Memory B cell (primary cell): ENCODE measurements around the gene CDC42EP1.

Source experiments
- ATAC-seq: fragments of 150-1000 bp; cut with Tn5 transposase; 2 replicates; pipeline ENCODE4 v1.10.0; 2021; ENCODE audit warnings: low read depth, mild to moderate bottlenecking, moderate library complexity
- DNase-seq, 2 donors: peaks; one replicate each; pipeline ENCODE4 v3.0.0; 2022; ENCODE audit warnings: low spot score in 2 of 2
- H3K27ac Mint-ChIP-seq: one replicate; pipeline ENCODE4 v1.8.0; 2022; ENCODE audit warnings: mild to moderate bottlenecking, moderate library complexity, mixed read lengths
- H3K27me3 Mint-ChIP-seq: one replicate; pipeline ENCODE4 v1.8.0; 2022; ENCODE audit warnings: mixed read lengths
- H3K36me3 Mint-ChIP-seq: one replicate; pipeline ENCODE4 v1.8.0; 2022; ENCODE audit warnings: mild to moderate bottlenecking, mixed read lengths
- H3K4me1 Mint-ChIP-seq: one replicate; pipeline ENCODE4 v1.8.0; 2022; ENCODE audit warnings: mixed read lengths
- H3K4me3 Mint-ChIP-seq: one replicate; pipeline ENCODE4 v1.8.0; 2022; ENCODE audit warnings: mild to moderate bottlenecking, moderate library complexity, mixed read lengths
- H3K9me3 Mint-ChIP-seq: one replicate; pipeline ENCODE4 v1.8.0; 2022; ENCODE audit warnings: mixed read lengths

Gene CDC42EP1

DNA sequence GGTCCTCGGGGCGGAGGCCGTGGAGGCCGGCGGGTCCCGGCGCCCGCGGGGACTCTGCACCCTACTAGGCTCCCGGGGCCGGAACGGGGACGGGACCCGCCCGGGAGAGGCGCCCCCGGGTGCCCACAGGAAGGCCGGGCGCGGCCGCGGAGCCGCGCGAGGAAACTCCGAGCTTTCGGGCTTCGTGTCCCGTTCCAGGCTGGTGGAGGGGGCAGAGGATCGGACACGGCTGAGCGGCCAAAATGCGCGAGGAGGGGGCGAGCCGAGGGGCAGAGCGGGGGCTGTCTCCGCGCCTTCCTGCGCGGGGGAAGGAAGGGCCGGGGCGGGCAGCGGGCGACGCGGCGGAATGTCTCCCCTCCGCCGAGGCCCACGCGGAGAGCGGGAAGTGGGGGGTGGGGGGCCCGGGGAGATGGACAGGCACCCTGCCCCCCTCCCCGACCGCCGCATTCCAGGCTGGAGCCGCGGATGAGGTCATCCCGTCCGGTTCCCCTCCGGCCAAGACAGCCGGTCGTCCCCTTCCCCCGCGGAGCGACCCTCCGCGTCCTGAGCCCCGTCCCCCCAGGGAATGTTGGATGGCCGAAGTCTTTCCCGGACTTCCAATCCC, 430 bp downstream of the CDC42EP1 start:
- ATAC-seq (peak; percentile 7), DNase-seq (peak in 1 of 2 donors; percentile 31)
- Mint-ChIP-seq H3K27ac (no peak overlapping the region), H3K4me1 (peaks cover 13% of the 10 kb centered on the region), H3K36me3 (no peaks in the 10 kb centered on the region), H3K4me3 (peak overlapping the region; percentile 62), H3K9me3 (no peaks in the 10 kb centered on the region), H3K27me3 (peaks cover 20% of the 10 kb centered on the region)

DNA sequence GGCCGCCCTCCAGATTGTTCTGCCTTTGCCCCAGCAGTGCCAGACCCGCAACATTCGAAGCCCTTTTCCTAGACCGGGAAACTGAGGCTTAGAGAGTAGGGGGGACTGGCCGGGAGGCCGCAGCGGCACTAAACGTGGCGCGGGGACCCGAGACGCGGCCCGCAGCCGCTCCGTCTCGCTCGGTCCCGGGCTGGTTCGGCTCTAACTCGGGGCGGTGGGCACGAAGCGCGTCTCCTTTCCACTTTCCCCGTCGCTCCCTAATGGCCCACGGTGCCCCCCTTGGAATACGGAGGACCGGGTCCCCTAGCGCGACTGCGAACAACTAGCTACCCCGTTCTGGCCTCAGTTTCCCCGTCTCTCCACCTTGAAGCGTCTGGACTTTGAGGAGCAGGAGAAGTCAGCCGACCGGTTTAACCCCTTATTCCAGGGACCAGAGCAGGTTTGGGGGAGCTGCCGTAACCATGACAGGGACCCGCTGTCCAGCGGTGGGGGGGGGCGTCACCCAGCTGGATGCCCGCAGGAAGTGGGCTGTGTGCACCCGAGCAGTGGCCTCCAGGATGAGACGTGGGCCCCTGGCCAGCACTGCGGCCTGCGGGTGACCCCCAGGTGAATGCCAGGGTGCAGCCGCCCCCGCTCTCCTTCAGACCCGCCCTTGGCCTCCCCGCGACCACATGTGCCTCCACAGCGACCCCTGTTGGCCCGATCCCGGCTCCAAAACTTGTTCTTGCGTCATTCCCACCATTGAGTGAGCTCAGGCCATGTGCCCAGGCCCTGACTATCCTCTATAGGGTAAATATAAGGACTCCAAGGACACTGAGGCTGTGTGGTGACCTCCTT, 1.1 kb downstream of the CDC42EP1 start:
- H3K9me3 Mint-ChIP-seq: no peaks in the 10 kb centered on the region

DNA sequence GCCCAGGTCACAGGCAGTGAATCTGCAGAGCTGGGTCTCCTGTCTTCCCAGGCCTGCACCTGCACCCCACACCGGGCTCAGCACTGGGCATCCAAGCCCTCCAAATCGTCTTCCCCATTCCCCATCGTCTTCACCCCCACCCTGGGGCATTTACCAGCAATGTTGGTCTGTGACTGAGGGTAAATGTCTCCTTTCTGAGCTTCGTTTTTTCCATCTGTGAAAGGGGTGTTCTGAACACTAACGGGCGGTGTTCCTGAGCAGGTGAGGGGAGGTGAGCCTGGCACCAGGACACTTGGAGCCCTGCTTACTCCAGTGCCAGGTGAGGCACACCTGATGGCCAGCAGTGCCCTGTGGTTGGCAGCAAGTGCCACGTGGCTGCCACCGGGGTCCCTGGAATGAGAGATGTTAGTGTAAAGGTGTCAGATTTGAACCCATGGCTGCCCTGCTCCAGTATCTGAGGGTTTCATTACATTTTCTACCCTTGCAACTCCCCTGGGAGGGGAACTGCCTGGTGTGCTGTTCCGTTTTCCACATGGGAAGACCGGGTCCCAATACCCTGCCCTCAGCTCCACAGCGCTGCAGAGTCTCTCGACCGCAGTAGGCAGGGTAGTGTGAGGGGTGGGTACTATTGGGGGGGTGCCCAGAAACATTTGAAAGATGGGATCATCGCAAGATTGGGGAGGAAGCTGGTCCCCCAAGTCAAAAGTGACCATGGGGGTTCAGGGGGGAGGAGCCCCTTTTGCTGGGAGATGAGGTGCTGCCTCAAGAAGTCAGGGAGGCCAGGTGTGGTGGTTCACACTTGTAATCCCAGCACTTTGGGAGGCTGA, 2.0 kb downstream of the CDC42EP1 start:
- Mint-ChIP-seq H3K27ac (peak overlapping the region; percentile 28), H3K27me3 (peaks cover 17% of the 10 kb centered on the region), H3K4me3 (peak overlapping the region; percentile 57), H3K4me1 (peaks cover 18% of the 10 kb centered on the region), H3K9me3 (no peaks in the 10 kb centered on the region), H3K36me3 (no peaks in the 10 kb centered on the region)
- DNase-seq (no peak), ATAC-seq (no peak)

More for the DNA sequence above, 1.1 kb downstream of the CDC42EP1 start:
- H3K36me3 Mint-ChIP-seq: no peaks in the 10 kb centered on the region
- DNase-seq: peak; percentile 75 to 82
- peaks cover 17% of the 10 kb centered on the region for H3K27me3 Mint-ChIP-seq
- ATAC-seq: peak; percentile 60
- H3K4me1 Mint-ChIP-seq: peaks cover 11% of the 10 kb centered on the region
- peak overlapping the region; percentile 28 for H3K27ac Mint-ChIP-seq
- H3K4me3 Mint-ChIP-seq: peak overlapping the region; percentile 62

DNA sequence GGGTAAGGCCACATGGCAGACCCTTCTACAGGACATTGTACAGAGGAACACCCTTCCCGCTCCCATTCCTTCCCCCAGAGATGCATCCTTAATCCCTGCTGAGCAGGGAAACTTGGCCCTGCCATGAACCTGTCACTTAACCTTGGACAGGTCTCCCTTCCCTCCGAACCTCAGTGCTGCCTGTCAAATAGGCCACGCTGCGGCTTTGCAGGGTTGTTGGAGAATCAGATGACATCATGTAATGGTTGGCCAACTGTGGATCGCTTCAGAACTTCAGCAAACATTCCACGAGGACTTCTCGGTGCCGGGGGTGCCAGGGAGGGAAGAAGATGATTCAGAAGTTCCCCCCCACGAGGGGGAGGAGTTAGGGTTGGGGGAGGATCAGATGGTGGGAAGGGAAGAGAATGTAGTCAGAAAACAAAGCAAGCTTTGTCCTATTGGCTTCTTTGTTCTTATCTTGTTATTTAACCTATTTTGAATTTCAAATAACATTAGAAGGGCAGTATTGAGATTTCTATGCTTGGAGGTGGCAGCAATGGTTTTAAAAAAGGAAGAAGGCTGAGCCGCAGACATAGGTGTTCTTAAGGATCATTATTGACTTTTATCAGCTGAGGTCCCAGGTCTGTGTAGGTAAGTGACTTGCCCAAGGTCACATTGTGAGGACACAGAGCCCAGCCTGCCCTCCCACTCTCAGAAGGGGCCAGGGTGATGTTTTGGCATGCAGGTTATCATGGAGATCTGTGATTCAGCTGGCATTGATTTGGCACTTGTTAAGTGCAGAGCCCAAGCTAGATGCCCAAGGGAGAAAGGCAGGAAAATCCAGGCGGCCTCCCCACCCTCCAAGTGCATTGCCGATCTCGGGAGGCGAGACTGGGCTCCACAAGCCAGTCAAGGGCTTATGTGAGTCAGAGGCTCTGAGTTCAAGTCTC, 3.1 kb downstream of the CDC42EP1 start:
- peaks cover 17% of the 10 kb centered on the region for H3K27me3 Mint-ChIP-seq
- no peaks in the 10 kb centered on the region for H3K36me3 Mint-ChIP-seq
- H3K27ac Mint-ChIP-seq: no peak overlapping the region
- peaks cover 20% of the 10 kb centered on the region for H3K4me1 Mint-ChIP-seq
- H3K4me3 Mint-ChIP-seq: no peak overlapping the region
- H3K9me3 Mint-ChIP-seq: no peaks in the 10 kb centered on the region
- ATAC-seq (no peak), DNase-seq (no peak)

DNA sequence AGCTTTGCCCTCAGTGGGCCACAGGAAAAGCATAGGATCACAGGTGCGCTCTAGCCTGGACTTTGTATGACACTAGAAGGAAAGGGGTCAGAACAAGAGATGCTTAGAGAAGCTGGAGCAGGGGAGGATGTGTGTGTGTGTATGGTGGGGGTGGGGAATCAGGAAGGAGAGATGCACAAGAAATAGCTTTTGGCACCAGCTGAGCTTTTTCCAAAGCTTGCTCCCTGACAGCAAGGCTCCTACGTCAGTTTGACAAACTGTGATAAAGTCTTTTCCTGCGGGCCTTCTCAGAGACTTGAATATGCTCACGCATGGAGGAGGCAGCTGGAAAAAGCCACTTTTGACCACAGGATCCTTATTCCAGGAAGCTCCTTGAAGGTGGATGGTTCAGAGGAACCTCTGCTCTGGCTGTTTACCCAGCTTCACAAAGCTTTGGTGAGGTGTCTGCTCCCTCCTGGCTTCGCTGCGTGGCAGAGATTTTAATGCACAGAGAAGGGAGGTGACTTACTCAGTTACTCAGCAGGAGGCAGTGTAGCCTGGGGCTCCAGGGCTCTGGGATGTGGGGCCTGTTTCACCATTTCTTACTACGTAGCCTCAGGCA, 3.9 kb downstream of the CDC42EP1 start:
- no peak overlapping the region for H3K27ac Mint-ChIP-seq
- no peak overlapping the region for H3K4me3 Mint-ChIP-seq
- ATAC-seq: no peak
- DNase-seq: no peak
- no peaks in the 10 kb centered on the region for H3K36me3 Mint-ChIP-seq
- H3K9me3 Mint-ChIP-seq: no peaks in the 10 kb centered on the region
- peaks cover 20% of the 10 kb centered on the region for H3K4me1 Mint-ChIP-seq
- peaks cover 16% of the 10 kb centered on the region for H3K27me3 Mint-ChIP-seq

DNA sequence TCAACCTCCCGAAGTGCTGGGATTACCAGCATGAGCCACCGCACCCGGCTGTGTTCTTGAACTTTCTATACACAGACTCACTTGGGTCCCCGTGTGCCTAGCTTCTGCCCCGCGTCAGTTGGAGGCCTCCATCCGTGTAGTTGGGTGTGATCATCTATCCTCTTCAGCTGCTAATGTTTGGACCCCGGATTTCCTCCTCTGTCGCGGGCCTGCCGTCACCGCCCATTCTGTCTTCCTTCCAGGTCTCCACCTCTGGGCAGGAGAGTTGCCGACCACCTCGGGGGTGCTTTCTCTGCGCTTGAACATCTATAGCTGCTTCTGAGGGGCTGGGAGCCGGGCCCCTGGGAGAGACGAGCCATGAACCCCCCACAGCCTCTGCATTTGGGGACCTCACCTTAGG, 5.5 kb downstream of the CDC42EP1 start:
- H3K9me3 Mint-ChIP-seq: no peaks in the 10 kb centered on the region
- H3K27ac Mint-ChIP-seq: no peak overlapping the region
- no peaks in the 10 kb centered on the region for H3K36me3 Mint-ChIP-seq
- H3K27me3 Mint-ChIP-seq: peaks cover 19% of the 10 kb centered on the region
- peaks cover 20% of the 10 kb centered on the region for H3K4me1 Mint-ChIP-seq
- DNase-seq (no peak), ATAC-seq (no peak)
- peak overlapping the region; percentile 0 for H3K4me3 Mint-ChIP-seq

DNA sequence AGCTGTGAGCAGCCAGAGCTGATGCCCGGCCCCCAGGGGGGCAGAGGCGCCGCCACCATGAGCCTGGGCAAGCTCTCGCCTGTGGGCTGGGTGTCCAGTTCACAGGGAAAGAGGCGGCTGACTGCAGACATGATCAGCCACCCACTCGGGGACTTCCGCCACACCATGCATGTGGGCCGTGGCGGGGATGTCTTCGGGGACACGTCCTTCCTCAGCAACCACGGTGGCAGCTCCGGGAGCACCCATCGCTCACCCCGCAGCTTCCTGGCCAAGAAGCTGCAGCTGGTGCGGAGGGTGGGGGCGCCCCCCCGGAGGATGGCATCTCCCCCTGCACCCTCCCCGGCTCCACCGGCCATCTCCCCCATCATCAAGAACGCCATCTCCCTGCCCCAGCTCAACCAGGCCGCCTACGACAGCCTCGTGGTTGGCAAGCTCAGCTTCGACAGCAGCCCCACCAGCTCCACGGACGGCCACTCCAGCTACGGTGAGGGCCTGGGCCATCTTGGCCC, 6.1 kb downstream of the CDC42EP1 start:
- H3K27ac Mint-ChIP-seq: no peak overlapping the region
- peak overlapping the region; percentile 22 for H3K4me3 Mint-ChIP-seq
- peaks cover 18% of the 10 kb centered on the region for H3K4me1 Mint-ChIP-seq
- ATAC-seq (peak; percentile 50), DNase-seq (peak; percentile 37 to 54)
- no peaks in the 10 kb centered on the region for H3K36me3 Mint-ChIP-seq
- H3K9me3 Mint-ChIP-seq: no peaks in the 10 kb centered on the region
- H3K27me3 Mint-ChIP-seq: peaks cover 18% of the 10 kb centered on the region

DNA sequence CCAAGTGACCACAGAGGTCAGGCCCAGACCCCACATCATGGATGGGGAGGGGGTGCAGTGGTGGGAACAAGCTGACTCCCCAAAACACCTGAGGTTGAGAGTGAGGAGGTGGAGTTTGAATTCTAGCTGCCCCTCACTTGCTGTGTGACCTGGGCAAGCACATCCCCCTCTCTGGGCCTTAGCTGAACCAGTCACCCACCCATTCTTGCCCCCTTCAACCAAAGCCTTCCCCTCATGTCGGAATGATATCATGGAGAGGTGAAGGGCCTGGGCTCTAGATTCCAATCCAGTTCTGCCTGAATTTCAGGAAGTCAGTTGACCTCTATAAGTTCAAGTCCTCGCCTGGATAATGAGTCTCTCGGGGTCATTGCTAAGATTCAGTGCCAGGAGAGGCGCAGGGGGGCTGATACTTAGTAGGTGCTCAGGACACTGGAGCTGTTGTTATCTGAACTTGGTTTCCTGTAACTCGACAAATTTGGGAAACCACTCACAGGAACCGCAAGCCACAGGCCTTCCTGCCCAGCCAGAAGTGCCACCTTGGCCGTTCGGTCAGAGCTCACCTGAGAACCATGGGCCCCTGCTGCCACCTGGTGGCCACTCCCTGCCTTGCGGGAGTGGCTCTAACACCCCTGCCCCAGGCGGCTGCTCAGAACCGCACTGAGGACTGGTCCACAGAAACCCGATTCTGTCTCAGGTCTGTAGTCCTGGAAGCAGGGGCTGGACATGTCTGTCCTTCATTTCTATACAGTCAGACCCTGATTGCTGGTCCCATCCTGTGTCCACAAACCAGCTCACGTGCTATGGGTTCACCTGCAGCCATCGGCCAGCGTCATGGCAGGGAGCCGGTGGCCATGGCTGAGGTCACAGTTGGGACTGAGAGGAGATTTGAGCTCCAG, 6.9 kb downstream of the CDC42EP1 start:
- Mint-ChIP-seq H3K27ac (no peak overlapping the region), H3K4me1 (peaks cover 12% of the 10 kb centered on the region), H3K4me3 (peak overlapping the region; percentile 51), H3K27me3 (peaks cover 16% of the 10 kb centered on the region), H3K9me3 (no peaks in the 10 kb centered on the region), H3K36me3 (no peaks in the 10 kb centered on the region)
- ATAC-seq (peak; percentile 88), DNase-seq (peak; percentile 88 to 94)

DNA sequence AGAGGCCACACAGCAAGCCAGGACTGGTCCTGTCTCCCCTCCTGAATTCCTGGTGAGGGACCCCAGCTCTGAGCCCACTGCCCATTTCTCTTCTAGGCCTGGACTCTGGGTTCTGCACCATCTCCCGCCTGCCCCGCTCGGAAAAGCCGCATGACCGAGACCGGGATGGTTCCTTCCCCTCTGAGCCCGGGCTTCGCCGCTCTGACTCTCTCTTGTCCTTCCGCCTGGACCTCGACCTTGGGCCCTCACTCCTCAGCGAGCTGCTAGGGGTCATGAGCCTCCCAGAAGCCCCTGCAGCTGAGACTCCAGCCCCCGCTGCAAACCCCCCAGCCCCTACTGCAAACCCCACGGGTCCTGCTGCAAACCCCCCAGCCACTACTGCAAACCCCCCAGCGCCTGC, 7.7 kb downstream of the CDC42EP1 start:
- no peaks in the 10 kb centered on the region for H3K9me3 Mint-ChIP-seq
- H3K4me1 Mint-ChIP-seq: peaks cover 12% of the 10 kb centered on the region
- no peaks in the 10 kb centered on the region for H3K36me3 Mint-ChIP-seq
- H3K4me3 Mint-ChIP-seq: no peak overlapping the region
- DNase-seq (no peak), ATAC-seq (no peak)
- no peak overlapping the region for H3K27ac Mint-ChIP-seq
- H3K27me3 Mint-ChIP-seq: peaks cover 10% of the 10 kb centered on the region

DNA sequence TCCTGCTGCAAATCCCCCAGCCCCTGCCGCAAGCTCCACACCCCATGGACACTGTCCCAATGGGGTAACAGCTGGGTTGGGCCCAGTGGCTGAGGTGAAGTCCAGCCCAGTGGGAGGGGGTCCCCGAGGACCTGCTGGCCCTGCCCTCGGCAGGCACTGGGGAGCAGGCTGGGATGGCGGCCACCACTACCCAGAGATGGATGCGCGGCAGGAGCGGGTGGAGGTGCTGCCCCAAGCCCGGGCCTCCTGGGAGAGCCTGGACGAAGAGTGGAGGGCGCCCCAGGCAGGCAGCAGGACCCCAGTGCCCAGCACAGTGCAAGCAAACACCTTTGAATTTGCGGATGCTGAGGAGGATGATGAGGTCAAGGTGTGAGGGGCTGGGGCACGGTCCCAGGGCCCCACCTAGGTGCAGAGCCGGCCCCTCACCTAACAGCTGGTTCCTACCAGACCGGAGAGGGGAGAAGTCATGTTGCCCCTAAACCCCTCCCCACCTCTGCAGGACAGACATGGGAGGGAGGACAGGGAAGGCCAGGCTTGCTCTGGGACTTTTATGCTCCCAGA, 8.2 kb downstream of the CDC42EP1 start:
- no peak for DNase-seq
- Mint-ChIP-seq H3K27ac (no peak overlapping the region), H3K36me3 (no peaks in the 10 kb centered on the region), H3K27me3 (peaks cover 10% of the 10 kb centered on the region), H3K9me3 (no peaks in the 10 kb centered on the region), H3K4me1 (peaks cover 12% of the 10 kb centered on the region), H3K4me3 (no peak overlapping the region)
- ATAC-seq: no peak

DNA sequence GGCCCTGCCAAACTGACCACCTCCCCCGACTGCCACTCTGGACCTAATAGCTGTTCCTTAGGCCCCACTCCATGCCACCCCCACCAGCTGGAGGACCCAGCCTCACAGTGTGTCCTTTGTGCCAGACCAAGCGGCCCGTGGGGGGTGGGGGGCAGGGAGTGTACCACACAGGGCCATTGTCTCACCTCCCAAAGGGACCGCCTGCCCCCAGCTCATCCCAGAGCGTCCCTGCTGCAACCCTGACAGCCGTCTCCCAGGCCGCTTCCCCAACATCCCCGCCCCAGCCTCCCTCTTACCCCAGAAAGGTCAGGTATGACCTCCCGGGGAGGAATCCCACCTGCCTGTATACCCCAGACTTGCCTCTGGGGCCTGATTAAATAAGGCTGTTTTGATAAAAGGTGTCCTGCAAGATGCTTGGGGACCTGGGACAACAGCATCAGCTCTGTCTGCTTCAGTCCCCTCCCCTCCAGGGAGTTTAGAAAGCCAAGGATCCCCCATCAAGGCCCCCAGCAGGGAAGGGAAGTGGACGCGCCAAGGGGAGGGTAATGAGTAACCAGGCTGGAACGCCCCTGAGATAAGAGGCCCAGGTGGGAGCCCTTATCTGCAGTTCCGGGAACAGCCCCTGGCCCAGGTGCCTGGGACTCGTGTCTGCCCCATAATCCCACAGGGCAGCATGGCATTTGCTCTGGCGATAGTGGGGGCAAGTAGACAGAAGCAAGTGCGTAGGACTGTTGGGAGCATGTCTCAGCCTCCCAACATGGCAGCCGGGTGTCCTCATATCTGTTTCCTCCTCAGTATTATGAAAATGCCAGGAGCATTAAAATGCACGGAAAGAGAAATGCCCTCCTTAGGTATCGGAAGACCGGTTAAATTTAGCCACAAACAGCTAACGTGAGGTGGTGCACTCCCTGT, 9.0 kb downstream of the CDC42EP1 start:
- ATAC-seq (no peak), DNase-seq (no peak)
- peaks cover 10% of the 10 kb centered on the region for H3K27me3 Mint-ChIP-seq
- H3K36me3 Mint-ChIP-seq: no peaks in the 10 kb centered on the region
- H3K27ac Mint-ChIP-seq: no peak overlapping the region
- H3K9me3 Mint-ChIP-seq: no peaks in the 10 kb centered on the region
- no peak overlapping the region for H3K4me3 Mint-ChIP-seq
- H3K4me1 Mint-ChIP-seq: peaks cover 12% of the 10 kb centered on the region
